Colonic mucosa (tissue), 4 donors: ENCODE results near the gene PRSS37. TPM values are rescaled to one million over a fixed set of nuclear protein-coding genes. Genes with fewer than 3 reads are reported as not detected.

Experiments
- DNase-seq: peaks from one replicate; pipeline ENCODE4 v3.0.0-alpha.2; 2020
- H3K27ac ChIP-seq: fragments of 200-600 bp; one replicate; pipeline ENCODE4 v1.8.0; 2021
- H3K27me3 ChIP-seq: fragments of 200-600 bp; one replicate; pipeline ENCODE4 v1.8.0; 2021
- H3K36me3 ChIP-seq: fragments of 200-600 bp; one replicate; pipeline ENCODE4 v1.8.0; 2021
- H3K4me1 ChIP-seq: fragments of 200-600 bp; one replicate; pipeline ENCODE4 v1.8.0; 2021; ENCODE audit warnings: mild to moderate bottlenecking
- H3K4me3 ChIP-seq: fragments of 200-600 bp; one replicate; pipeline ENCODE4 v1.8.0; 2021
- H3K9ac ChIP-seq, 2 donors: one replicate each; pipeline ENCODE4 v1.7.0; 2013; ENCODE audit warnings: control low read depth in 2 of 2, low read depth in 2 of 2, low read length in 2 of 2
- H3K9me3 ChIP-seq: fragments of 200-600 bp; one replicate; pipeline ENCODE4 v1.8.0; 2021
- intact Hi-C: fragments of 100-400 bp; cut with DNase I; formaldehyde crosslinking; loops from one replicate; pipeline ENCODE4 v1.14.1; 2022
- total RNA-seq, 2 donors: library from RNA; stranded (reverse); fragmentation: NEBNext Ultra II Directional in 1 of 2; extraction: Animal tissue kit (Norgen Biotek cat#: 25700) in 1 of 2; gene quantifications; one replicate each; pipeline ENCODE4 v1.2.1, GENCODE V29; 2021
- TF ChIP-seq, protein P1 (sequence below): fragments of 200-600 bp; IDR thresholded peaks from one replicate; pipeline ENCODE4 v1.8.0; 2022; ENCODE audit warnings: antibody characterized with exemption, mild to moderate bottlenecking
- donor health status: healthy.
- donor health status: DM: no; HTN: no; CAD: no.
- donor health status: DM: no; HTN: no; CAD: no.

The PRSS37 gene
- total RNA-seq, 2 donors from 2014 or later: not detected

DNA sequence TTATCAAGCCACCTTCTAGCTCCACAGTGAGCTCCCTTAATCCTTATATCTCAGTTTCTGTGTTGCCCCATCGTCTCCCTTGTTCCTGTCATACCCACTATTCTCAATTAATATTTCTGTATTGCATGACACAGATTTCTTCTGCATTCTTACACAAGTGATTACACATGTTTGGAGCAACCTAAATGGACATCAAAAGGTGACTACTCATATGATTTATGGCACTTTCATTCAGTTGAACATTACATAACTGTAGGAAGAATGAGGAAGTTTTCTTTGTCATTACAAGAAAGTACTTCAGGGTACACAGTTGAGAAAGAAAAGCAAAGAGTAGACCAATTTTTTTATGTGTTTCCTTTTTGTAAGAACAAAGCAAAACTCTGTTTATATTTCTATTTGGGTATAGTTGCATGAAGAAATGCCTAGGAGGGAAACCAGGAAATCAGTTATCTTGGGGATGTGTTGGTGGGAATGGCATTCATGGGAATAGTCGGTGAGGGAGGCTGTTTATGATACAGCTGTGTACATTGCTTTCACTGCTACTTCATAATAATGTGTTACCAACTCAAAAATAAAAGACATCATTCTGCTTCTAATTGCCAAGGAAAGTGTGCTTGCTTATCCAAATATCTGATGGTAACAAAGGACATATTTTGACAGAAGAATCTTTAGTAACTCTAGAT lies 23.6 kb upstream of the PRSS37 start:
- no peak overlapping the region for H3K9ac ChIP-seq
- H3K9me3 ChIP-seq: no peaks in the 10 kb centered on the region
- no peak overlapping the region for H3K4me3 ChIP-seq
- no peak for DNase-seq
- H3K4me1 ChIP-seq: no peaks in the 10 kb centered on the region
- no peaks in the 10 kb centered on the region for H3K36me3 ChIP-seq
- H3K27ac ChIP-seq: no peak overlapping the region
- TF ChIP-seq, protein P1, sequence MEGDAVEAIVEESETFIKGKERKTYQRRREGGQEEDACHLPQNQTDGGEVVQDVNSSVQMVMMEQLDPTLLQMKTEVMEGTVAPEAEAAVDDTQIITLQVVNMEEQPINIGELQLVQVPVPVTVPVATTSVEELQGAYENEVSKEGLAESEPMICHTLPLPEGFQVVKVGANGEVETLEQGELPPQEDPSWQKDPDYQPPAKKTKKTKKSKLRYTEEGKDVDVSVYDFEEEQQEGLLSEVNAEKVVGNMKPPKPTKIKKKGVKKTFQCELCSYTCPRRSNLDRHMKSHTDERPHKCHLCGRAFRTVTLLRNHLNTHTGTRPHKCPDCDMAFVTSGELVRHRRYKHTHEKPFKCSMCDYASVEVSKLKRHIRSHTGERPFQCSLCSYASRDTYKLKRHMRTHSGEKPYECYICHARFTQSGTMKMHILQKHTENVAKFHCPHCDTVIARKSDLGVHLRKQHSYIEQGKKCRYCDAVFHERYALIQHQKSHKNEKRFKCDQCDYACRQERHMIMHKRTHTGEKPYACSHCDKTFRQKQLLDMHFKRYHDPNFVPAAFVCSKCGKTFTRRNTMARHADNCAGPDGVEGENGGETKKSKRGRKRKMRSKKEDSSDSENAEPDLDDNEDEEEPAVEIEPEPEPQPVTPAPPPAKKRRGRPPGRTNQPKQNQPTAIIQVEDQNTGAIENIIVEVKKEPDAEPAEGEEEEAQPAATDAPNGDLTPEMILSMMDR: no peak
- no peaks in the 10 kb centered on the region for H3K27me3 ChIP-seq
- intact Hi-C loops: no loop called here

DNA sequence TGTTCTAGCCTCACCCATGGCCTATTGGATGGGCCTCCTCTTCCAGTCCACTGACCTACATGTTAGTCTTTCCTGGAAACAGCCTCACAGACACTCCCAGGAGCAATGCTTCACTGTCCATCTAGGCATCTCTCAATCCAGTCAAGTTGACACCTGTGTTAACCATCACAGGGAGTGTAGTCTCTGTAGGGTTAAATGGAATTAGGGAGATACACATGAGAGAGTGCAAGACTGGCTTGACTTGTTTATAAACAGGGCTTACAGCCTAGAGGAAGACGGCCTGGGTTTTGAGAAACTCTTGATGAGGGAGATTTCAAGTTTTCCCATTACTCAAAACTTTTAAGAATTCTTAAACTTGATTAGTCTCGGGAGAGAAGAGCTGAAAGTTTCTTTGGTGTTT lies 18.9 kb upstream of the PRSS37 start:
- no peaks in the 10 kb centered on the region for H3K9me3 ChIP-seq
- intact Hi-C loops: no loop called here
- no peak overlapping the region for H3K4me3 ChIP-seq
- no peaks in the 10 kb centered on the region for H3K27me3 ChIP-seq
- no peak for DNase-seq
- no peaks in the 10 kb centered on the region for H3K36me3 ChIP-seq
- TF ChIP-seq, protein P1: no peak
- no peak overlapping the region for H3K9ac ChIP-seq
- no peaks in the 10 kb centered on the region for H3K4me1 ChIP-seq
- H3K27ac ChIP-seq: no peak overlapping the region

GRCh38 chr7:141847996-141848395 lies 6.7 kb upstream of the PRSS37 start:
- intact Hi-C loops: no loop called here
- DNase-seq: no peak
- Histone ChIP-seq H3K4me1 (no peaks in the 10 kb centered on the region), H3K4me3 (no peak overlapping the region), H3K9ac (no peak overlapping the region), H3K9me3 (no peaks in the 10 kb centered on the region), H3K36me3 (no peaks in the 10 kb centered on the region), H3K27me3 (no peaks in the 10 kb centered on the region), H3K27ac (no peak overlapping the region)
- TF ChIP-seq, protein P1: no peak

- no peak overlapping the region for H3K27ac ChIP-seq
- H3K4me3 ChIP-seq: no peak overlapping the region
- DNase-seq: no peak
Observed at GRCh38 chr7:141844256-141844655, 3.0 kb upstream of the PRSS37 start.

GRCh38 chr7:141842904-141843303 lies 1.6 kb upstream of the PRSS37 start:
- Histone ChIP-seq H3K9ac (no peak overlapping the region), H3K4me1 (no peaks in the 10 kb centered on the region), H3K4me3 (no peak overlapping the region), H3K27me3 (no peaks in the 10 kb centered on the region), H3K36me3 (no peaks in the 10 kb centered on the region), H3K9me3 (no peaks in the 10 kb centered on the region), H3K27ac (no peak overlapping the region)
- no peak for DNase-seq
- TF ChIP-seq, protein P1: no peak
- intact Hi-C loops: no loop called here

More at GRCh38 chr7:141844256-141844655, 3.0 kb upstream of the PRSS37 start:
- Histone ChIP-seq H3K27me3 (no peaks in the 10 kb centered on the region), H3K36me3 (no peaks in the 10 kb centered on the region), H3K9ac (no peak overlapping the region), H3K4me1 (no peaks in the 10 kb centered on the region), H3K9me3 (no peaks in the 10 kb centered on the region)
- TF ChIP-seq, protein P1: no peak
- intact Hi-C loops: no loop called here
